NCI-H510A (cell line): ENCODE measurements around the gene COMP.

Experiments used
- DNase-seq: peaks from one replicate; lab custom pipeline; 2025; lab: John Stamatoyannopoulos, UW

COMP gene

DNA sequence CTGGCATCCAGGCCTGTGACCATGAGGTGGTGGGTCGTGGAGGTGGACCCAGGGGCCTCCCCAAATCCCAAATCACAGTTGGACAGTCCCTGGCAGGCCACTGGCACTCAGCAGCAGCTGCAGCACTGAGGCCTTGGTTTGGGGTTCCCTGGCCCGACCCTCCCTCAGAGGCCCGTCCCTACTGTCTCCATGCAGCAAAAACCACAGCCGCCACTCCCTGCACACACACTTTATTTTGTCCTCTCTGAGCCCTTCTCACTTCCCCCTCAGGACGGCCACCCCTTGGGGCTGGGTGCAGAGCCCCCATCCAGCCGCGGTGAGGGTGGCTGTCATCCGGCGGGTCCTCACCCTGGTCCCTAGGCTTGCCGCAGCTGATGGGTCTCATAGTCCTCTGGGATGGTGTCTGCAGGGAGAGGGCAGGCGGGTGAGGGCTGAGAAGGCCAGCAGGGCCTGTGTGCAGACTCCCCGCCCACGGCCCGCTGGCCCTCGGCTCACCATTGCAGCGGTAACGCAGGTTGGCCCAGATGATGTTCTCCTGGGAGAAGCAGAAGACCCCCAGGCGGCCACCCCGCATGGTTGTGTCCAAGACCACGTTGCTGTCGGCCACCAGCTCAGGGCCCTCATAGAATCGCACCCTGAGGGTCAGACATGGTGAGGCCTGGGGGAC, 8.4 kb downstream of the COMP start:
- DNase-seq, result no peak

DNA sequence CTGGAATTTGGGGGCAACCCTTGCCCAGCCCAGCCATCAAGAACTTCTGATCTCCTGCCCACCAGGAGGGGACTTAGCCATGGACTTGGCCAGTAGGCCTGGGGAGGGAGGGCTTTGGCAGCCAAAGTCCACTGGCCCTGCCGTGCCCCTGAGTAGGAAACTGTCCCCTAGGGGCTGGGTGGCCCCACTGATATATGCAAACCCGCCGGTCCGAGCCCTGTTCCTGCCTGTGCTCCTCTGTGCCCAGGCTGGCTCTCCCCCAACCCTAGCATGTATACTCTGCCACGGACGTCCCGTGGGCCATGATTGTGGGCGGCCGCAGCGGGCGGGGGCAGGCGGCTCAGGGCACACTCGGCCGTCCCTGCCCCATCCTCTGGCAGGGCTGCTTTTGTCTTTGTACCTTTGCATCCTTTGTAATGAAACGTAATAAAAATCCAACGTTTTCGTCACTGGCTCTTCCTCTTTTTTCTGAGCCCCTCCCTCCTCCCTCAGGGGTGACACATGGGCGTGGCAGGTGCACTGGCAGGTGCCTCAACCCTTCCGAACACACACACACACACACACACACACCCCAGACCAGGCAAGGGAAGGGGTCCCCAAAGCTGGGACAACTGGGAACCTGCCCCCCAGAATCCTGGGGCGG, 9.1 kb downstream of the COMP start:
- no peak for DNase-seq

DNA sequence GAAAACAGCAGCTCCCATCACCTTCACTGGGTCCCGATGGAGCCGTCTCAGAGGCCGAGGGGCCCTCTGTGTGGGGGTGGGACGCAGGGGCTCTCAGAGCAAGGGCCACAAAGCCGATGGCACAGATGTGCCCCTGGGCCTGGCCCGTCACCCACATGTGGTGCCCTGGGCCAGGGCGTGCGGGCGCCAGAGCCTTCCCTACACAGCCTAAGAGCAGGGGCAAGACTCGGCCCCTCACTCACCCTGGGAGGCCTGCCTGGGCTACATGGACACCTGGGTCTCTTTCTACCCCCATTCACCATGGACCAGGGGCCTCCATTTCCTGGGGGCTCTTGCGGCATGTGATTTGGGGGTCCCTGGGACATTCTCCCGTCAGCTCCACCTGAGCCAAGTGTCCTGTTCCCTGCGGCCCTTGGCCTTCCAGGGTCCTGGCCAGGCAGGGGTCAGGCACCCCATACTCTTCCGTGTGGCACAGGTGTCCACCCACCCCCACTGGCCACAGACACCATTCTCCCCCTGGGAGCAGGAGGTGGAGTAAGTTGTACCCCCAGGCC, 10.0 kb downstream of the COMP start:
- no peak for DNase-seq

DNA sequence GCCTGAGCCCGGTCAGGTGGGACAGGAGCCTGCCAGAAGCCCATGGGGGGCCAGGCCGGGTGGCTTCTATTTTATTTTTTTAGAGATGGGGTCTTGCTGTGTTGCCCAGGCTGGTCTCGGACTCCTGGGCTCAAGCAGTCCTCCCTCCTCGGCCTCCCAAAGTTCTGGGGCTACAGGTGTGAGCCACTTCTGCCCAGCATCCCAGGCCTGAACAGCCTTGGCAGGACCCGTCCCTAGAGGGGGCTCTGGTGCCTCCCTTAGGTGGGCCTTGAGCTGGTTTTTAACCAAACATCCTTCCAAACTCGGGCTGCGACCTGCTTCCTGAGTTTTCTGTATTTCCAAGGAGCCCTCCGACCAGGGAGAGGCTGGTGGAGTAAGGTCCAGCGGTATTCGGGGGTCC, 10.5 kb downstream of the COMP start:
- no peak for DNase-seq

GRCh38 chr19:18780081-18780480, 11.0 kb downstream of the COMP start:
- no peak for DNase-seq

DNA sequence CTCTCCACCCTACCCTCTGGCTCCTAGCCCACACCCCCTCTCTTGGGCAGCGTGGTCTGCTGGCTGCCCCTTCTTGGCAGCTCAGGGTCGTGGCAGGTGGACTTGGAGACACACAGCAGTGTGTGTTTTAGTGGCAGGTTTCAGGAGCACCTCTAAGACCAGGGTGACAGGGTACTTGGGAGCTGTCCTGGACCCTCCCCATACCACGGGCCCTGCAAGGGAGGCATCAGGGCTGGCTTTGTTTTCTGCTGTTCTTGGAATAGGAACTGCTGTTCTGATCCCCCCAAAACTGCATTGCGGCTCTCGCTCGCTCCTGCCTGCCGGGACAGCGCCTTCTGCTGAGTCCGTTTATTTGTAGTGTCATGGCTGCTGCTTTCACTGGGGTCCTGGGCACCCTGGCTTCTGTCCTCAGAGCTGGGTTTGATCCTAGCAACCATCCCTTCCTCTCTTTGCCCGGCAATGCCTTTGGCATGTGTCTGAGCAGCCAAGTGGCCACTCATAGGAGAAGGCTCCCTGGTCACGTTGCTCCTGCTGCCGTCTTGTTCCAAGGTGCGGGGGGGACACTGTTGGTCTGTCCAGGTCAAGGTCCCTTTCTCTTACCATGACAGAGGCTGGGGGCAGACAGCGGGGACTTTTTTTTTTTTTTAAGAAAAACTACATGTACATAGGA, 12.1 kb downstream of the COMP start:
- no peak for DNase-seq

GRCh38 chr19:18778076-18778389, 13.1 kb downstream of the COMP start:
- DNase-seq, result no peak

DNA sequence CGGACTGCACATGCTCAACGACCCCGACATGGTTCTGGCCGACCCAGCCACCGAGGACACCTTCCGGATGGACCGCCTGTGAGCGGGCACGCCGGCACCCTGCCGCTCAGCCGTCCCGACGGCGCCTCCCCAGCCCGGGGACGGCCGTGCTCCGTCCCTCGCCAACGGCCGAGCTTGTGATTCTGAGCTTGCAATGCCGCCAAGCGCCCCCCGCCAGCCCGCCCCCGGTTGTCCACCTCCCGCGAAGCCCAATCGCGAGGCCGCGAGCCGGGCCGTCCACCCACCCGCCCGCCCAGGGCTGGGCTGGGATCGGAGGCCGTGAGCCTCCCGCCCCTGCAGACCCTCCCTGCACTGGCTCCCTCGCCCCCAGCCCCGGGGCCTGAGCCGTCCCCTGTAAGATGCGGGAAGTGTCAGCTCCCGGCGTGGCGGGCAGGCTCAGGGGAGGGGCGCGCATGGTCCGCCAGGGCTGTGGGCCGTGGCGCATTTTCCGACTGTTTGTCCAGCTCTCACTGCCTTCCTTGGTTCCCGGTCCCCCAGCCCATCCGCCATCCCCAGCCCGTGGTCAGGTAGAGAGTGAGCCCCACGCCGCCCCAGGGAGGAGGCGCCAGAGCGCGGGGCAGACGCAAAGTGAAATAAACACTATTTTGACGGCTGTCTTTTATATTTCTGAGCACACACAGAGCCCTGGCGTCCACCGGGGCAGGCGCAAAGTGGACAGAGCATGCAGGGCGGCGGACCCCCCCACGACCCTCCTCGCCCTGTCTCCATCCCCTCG, 13.6 kb downstream of the COMP start:
- no peak for DNase-seq

DNA sequence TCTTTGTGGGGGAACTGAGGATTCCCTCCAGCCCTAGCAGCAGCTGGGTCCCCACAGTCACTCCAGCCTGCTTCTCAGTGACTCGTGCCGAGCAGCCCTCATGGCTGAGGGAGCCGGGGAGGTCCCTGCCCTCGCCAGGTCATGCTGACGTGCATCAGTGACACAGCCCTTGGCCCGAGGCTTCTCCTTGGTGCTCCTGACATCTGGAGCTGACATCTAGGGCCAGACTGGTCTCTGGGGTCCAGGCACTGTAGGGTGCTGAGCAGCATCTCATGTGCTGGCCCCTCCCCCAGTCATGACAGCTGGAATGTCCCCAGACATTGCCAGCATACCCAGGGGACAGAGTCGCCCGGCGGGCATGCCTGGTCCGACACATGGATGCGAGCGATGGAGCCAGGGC, 14.4 kb downstream of the COMP start:
- no peak for DNase-seq

GRCh38 chr19:18776288-18776594, 14.9 kb downstream of the COMP start:
- no peak for DNase-seq

GRCh38 chr19:18775586-18776287, 15.4 kb downstream of the COMP start:
- no peak for DNase-seq

GRCh38 chr19:18774782-18775444, 16.2 kb downstream of the COMP start:
- no peak for DNase-seq

DNA sequence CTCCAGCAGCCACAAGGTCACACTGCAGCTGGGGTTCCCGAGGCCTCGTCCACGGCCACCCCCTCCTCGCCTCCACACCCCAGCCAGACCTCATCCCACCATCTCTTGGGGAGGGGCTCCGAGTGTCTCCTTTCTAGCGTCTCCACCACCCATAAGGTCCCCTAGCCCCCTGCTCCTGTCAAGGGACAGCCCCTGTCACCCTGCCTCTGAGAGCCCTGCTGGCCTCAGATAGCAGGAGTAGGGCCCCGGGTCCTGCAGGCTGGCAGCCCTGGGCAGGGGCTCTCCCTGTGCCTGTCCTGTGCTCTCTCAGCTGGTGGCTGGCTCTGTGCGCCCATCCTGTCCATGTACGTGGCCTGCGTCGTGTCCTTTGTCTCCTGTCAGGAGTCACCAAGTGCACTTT, 17.0 kb downstream of the COMP start:
- DNase-seq, result no peak

DNA sequence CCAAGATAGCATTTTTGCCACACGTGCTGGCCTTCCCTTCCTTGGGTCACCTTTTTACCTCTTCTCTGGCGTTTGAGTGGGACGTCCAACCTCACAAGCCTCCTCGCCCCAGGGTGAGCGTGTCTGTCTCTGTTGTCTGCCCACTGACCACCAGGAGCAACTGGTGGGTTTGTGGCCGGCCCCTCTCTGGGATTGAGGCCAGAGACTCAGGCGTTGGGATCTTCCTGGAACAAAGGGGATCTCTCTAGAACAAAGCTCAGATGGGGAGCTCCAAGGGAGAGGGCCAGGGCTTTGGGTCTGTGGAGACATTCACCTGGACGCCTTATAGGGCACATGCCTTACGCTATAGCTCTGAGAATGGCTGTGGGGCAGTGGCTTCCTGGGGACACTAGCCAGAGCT, 17.4 kb downstream of the COMP start:
- DNase-seq, result no peak

GRCh38 chr19:18772620-18773587, 18.2 kb downstream of the COMP start:
- no peak for DNase-seq

- DNase-seq, result no peak
These were observed 19.5 kb downstream of the COMP start for GRCh38 chr19:18771328-18772242.

GRCh38 chr19:18770663-18771327, 20.3 kb downstream of the COMP start:
- DNase-seq, result no peak

- no peak for DNase-seq
These were observed 21.0 kb downstream of the COMP start for GRCh38 chr19:18769989-18770528.
